ENCODE measurements around the gene CD52.

The CD52 gene

DNA sequence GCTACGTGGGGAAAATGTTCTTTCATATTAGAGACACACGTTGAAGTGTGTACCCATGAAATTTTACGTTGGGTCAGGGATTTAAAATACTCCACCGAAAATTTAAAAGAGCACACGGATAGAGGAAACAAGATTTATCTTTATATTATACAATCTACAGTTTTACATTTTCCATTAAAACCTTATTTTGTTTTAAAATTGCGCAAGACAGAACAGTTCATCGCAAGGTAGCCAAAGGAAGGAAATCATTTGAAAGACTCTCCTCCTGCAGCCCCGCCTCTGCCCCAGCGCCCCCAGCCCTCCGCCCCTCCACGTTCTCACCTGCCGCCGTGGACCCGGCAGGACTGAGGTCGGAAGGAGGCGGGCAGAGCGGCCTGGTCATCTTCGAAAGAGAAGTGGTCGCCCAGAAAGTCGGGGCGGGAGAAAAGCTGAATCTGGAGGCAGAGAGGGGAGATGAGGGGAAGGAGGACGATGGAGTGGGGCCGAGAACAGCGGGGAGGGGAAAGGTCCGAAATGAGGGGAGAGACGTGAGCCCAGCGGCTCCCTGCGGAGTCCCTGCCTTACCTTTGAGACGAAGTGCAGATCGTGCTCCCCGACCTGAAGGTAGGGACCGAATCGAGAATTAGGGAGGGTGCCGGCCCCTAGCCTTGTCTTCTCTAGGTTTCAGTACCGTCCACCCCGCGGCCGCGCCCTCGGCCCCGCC is 18.2 kb downstream of the CD52 start:
- peak in 1 of 2 experiments; percentile 4 for DNase-seq

DNA sequence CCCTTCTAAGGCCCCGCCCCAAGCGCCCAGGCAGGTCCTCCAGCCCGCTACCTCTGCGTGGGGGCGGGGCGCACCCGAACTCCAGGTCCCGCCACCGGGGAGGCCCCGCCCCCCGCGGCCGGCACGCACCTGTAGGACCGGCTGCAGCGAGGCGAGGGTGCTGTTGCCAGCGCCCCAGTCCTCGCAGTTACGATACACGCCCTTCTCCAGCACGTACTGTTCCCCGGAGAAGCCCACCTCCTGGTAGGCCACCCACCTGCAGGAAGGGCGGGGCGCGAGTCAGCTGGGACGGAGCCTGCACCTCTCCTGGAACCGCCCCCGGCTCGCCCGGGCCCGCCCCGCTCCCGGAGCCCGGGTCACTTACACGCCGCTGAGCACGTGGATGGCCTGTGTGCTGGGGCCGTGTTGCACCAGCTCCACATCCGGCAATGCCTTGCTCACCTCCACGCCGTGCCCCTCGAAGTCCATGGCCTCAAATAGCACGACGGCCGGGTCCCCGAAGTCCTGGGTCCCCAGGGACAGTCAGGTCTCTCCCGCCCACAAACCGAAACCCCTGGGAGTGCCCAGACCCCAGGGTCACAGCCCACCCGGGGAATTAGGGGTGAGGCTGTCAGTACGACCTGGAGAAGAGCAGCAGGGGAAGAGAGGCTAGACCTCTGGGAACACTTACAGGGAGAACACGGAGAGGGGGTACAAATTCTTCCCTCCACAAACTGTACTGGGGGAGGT is 18.9 kb downstream of the CD52 start:
- peak; percentile 86 to 87 for DNase-seq

DNA sequence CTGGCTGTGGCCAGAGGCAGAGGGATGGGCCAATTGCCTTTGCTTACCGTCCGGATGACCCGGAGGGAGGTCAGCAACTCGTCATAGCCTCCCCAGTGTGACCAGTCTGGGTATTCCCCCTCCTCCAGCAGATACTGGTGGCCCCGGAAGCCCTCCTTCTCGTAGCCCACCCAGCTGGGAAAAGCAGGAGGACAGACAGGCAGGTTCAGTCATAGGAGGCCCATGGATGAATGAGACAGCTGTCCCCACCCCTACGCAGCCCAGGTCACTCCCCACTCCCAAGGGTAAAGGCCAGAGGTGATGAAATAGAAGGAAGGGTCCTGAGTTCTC is 19.4 kb downstream of the CD52 start:
- DNase-seq = no peak

DNA sequence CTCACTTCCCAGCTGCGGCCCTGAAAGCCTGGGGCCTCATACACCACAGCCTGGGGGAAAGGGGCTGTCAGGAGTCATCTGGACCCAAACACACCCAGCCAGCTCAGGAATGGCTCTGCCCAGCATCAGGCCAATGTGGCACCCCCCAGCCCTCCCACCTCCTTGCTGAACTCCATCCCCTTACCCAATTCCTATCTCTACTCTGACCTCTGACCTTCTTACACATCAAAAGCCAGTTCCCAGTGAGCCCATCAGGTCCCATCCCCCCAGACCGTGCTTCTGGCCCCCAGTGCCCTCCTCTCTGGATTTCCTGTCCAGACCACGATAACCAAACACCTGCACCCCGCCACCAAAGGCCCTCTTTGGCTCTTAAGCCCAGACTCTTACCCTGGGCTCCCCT is 19.9 kb downstream of the CD52 start:
- DNase-seq = no peak

DNA sequence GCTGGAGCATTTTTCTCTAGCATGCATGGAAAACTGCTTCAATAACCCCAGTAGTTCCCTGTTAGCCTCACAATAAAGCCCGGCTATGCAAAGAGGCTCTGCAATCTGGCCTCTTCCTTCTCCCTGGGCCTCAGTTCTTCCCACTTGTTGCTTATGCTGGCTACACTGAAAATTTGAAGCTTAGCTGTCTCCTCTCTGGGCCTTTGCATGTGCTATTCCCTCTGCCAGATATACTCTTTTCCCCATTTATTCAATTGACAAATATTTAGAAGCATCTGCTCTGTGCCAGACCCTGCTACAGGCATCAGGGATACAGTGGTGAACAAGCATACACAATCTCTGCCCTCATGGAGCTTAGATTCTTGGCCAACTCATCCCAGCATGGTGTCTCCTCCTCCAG is 20.9 kb downstream of the CD52 start:
- no peak for DNase-seq

DNA sequence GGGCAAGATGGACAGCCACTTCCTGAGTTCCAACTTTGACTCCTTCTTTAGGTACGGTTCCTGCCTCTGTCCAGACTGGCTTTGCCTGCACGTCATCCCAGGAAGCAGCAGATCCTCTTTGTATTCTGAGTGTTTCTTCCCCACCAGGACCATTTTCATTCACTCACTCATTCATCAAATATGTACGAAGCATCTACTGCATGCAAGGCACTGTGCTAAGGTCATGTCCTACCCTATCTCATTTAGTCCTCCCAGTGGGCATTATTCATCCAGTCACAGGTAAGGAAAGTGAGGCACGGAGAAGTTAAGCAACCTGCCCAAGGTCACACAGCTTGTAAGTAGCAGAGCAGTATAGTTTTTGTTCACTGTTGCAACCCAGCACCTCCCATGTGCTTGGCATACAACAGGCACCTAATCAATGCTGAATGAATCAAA is 22.3 kb downstream of the CD52 start:
- no peak for DNase-seq

DNA sequence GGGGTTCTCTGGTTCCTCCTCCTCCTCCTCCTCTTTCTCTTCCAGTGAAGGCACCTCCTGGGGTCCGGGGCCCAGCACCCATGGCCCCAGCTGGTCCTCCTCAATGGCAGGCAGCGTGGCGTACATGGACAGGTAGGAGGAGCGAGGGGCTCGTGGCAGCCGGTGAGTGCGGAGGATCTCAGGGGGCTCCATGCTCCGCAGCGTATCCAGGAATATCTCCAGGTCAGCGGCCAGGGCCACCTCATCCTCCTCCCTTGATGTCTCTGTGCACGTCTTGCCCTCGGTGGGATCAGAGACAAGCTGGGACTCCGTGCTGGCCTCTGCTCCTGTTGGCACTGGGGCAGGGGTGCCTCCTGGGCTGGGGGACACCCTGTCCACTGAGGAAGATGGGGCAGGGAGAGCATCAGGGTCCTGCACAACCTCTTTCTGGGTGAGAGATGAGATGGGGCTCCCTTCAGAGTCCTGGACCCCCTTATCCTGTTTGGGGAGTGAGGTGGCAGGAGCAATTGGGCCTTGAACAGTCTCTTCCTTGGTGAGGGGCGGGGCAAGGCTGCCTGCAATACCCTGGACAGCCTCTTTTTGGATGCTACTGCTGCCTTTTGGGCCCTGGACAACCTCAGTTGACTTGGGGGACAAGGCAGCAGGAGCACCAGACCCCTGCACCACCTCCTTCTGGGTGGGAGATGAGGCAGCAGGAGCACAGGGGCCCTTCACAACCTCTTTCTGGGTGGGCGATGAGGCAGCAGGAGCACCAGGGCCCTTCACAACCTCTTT is 26.6 kb downstream of the CD52 start:
- no peak for DNase-seq

DNA sequence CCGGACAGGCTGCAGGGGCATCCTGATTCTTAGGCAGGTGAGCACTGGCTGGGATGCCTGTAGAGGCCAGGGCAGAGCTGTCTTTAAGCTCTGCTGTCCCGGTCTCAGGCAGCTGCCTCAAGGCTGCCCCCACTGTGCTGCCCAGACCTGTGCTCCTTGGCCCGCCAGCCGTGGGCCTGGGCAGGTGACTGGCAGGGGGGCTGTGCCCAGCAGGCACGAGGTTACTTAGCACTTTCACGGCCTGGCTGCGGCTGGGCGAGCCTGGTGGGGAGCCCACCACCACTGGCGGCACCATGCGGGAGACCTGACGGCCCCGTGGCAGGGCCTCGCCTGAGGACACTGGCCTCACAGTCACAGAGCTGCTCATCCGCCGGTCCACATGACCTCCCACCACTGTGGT is 28.0 kb downstream of the CD52 start:
- no peak for DNase-seq

DNA sequence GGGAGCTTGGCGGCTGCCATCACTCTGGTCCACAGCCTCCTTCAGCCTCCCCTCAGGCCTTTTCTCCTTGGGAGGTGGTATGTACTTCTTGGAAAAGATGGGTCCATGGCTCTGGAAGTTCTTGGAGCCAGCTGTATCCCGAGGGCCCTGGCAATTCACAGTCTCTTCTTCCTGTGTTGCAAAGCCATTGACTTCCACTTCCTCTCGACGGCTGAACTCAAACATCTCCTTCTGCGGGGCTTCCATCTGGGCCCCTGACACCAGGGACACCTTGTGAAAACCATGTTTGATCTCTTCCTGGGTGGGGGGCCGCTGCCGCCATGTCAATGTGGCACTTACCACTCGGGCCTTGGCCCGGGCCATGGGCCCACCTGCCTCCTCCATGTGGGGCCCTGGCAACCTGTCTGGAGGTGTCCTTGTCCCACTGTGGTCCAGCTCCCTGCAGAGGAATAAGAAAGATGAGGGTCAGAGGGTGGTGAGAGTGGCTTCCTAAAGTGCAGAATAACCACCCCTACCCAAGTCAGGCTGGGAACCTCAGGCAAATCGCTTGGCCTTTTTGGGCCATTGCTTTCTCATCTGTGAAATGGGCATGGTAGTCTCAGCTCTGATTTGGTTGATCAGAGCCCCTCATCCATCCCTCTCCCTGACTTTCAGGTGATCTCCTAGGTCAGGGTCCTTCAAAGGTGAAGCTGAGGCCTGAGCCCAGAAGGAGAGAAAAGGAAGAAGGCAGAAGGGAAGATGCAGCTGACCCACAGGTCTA is 28.7 kb downstream of the CD52 start:
- DNase-seq = no peak

DNA sequence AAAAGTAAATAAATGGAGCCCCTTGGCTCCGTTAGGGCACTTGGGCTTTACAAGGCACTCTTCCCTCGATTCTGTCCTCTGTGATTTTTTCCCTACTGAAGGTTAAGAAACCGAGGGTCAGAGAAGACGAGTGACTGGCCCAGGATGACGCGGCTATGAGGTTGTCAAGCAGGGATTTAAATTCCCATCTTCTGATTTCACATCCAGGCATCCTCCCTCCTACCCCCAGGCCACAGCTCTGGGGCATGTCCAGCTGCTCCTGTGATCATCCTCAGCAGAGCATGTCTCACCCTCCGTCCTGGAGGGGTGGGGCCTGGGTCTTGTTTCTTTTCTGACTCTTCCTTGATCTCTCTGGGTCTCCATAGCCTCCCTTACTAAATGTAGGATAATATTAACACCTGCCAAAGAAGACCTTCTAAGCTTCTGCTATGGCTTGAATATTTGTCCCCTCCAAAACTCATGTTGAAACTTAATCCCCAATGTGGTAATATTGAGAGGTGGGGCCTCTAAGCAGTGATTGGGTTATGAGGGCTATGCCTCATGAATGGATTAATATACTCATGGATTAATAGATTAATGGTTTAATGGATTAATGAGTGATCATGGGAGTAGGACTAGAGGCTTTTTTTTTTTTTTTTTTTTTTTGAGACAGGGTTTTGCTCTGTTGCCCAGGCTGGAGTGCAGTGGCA is 31.6 kb downstream of the CD52 start:
- DNase-seq = no peak

DNA sequence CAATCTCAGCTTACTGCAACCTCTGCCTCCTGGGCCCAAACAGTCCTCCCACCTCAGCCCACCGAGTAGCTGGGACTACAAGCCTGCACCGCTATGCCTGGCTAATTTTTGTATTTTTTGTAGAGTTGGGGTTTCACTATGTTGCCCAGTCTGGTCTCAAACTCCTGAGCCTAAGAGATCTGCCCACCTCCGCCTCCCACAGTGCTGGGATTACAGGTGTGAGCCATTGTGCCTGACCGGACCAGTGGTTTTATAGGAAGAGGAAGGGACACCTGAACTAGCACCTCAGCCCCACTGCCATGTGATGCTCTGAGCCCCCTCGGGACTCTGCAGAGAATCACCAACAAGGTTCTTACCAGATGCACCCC is 32.1 kb downstream of the CD52 start:
- no peak for DNase-seq

DNA sequence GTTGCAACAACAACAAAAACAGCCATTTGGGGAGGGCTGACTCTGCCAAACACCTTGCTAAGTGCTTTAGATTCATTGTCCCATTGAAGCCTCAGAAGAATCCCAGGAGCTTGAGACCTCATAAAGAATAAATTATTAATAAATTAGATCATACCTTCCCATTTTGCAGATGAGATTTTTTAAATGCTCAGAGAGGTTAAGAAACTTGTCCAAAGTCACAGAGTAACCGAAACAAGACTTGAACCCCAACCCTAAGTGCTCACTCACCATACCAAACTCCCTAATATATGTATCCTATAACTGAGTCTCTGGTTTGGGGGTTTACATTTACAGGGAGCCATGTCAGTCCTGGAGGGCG is 32.6 kb downstream of the CD52 start:
- no peak for DNase-seq

DNA sequence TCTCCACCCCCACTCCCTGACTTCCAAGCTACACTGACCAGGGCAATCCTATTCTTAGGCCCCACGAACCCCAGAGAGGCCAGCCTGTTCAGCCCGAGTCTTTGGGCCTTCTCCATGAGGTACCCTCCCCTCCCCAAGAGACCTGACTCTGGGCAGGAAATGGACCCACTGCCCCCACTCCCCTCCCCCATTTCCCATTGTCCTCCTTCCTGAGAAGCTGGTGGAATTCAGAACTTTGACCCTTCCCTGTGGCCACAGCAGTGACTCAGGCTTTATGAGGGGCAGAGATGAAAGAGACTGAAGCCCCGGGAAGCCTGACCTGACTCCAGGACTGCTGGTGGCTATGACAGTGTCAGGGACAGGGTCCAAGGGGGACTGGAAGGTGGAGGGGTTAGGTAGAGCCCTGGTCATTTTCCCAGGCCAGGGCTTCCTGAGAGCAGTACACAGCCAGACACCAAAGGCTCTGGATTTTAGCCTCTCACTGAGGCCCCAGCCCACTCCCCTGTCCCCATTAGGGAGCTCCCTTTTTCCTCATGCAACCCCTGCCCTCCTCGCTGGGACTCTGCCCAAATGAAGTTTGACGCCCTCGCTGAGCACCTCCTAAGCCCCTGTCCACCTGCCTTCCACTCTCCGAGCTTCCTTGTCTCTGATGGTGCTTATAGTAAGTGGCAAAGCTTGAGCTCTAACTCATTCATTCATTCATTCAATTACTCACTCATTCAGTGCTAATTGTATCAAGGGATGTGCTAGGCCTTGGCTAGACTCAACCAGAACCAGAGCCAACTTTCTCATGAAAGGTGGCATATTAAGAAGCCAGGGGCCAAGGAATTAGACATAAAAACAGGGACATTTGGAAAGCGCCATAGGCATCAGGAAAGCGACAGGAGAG is 33.2 kb downstream of the CD52 start:
- no peak for DNase-seq

DNA sequence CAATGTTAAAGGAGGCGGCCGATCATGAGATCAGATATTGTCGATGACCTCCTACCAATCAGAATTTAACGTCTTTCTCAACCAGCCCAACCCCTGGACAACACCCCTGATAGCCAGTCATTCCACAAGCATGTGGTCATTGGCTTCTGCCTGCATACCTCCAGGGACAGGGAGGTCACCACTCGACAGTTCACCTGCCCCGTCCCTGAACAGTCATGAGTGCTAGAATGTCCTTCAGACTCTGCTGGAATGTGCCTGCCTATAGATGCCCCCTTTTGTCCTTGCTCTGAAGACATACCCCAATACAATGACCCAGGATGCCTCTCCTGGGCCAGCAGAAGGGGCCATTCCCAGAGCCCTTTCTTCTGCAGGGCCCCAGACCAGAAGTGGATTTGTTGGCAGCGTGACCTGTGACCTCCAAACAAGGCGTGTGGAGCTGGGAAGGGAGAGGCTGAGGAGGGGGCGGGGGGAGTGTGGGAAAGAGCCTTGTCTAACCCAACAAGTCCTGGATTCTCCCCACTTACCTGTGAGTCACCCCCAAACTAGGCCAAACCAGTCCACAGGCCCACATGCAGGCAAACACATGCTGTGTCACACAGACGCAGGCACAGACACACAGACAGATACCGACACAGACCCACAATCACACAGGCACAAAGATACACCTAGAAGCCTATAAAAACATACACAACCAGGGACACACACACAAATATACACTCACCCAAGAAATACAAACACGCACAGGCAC is 34.0 kb downstream of the CD52 start:
- no peak for DNase-seq

DNA sequence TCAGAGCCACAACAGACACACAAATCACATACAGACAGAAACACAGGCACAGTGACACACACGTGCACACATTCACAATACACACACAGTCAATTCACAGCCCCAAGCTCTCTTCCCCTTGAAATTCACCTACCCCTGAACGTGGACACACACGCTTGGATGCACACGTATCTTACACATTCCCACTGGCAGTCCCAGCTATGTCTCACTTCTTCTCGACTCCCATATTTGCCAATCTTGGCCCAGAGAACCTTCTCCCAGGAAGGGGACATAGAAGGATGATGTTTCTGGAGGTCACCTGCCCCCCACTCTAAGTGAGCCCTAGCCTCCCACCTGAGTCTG is 34.6 kb downstream of the CD52 start:
- no peak for DNase-seq

DNA sequence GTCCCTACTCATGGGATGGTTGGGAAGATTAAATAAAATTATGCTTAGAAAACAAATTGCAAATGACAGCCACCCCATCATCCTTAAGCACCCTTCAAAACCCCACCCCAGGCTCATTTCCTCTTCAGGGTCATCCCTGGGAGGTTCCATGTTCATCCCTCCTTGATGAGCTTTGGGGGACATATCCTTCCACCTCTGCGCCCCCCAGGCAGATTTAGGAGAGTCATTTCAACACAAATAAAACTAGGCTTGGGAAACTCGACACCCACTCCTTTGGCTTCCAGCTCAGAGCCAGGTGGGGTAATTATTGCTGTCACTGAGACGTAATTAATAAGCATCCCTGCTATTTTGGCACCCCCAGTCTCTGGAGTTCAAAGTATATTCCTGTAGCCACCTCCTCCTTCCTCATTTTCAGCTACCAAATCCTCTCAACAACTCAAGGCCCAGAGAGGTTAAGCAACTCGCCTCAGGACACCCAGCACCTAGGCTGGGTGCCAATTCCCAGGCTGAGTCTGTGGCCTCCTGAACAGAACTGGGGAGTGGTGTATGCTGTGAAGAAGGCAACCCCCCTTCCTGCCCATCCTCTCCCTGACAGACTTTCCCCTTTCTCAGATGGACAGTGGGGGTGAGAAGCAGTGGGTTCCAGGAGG is 35.6 kb downstream of the CD52 start:
- DNase-seq = no peak

DNA sequence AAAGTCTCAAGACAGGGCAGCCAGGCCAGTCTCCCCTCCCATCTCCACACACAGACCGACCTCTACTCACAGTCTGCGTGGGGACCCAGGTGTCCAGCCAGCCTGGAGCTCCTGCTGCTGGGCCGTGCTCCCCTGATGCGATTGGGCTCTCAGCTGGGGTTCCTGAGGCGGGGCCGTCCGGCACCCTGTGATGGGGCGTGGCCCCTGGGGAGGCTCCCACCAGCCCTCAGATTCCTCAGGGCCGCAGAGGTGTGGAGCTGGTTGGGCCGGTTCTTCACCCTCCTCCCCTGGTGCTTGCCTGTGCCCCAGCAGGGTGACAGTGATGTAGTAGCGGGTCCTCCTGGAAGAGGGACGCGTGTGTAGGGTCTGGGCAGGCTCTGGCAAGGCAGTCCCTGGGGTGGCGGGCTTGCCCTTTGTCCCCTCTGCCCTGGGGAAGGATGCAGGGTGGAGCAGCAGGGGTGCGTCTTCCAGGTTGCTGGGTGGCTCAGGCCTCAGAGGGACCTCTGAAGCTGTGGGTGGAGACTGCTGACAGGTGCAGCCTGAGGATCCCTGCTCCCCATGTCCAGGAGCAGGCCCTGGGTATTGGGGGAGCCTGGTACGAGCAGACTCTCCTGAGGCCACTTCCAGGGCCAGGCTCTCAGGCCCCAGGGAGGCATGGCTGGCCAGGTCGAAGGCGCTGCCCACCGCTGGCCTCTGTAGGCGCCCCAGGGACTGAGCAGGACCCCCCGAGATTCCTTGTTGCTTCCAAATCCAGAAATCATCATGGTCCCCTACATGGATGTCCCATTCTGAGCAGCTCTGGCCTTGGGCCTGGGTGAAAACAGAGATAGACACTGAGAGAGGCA is 36.4 kb downstream of the CD52 start, which contains the start of gene CRYBG2:
Gene CRYBG2, minus strand, starts transcription at position 155 of the 845 bp plus-strand sequence. CDS start 7,473 bp downstream, outside the sequence.
- DNase-seq = no peak

DNA sequence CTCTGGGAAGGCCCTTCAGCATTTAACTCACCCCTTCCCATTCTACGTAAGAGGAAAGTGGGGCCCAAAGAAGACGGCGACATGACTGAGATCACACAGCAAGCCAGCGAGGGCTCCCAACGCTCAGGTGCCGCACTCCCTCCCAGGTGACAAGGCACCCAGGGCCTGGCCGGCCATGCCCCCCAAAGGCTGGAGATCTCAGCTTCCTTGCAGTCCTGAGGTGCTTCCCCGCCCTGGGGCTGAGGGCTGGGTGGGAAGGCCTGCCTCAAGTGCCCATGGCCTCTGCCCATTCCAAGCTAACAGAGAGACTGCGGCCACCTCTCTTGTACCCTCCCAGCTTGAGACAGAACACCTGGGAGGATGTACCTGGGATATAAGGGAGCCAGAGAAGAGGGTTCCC is 37.2 kb downstream of the CD52 start:
- DNase-seq = no peak

DNA sequence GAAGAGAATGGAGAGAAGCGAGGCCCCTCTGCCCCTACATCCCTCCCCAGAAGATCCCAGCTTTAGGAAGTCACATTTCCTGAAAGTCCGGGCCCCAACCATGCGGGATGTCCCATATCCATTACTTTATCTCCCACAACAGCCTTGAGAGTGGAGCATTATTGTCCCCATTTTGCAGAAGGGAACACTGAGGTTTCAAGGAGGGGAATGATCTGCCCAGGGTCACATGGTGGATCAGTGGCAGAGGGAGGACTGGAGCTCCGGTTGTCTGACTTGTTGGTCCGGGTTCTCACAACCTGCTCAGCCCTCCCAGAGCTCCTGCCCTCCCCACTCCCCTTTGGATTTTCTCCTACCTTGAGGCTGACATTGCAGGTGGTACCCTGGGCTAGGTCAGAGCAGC is 38.3 kb downstream of the CD52 start:
- DNase-seq = no peak
